GM18508 (cell line): ENCODE measurements around the gene ZNF513.
"Not testable (repeated sequence)": the region's sequence is repeated elsewhere in the genome, so short reads cannot be mapped to it uniquely, and the experiment has no call there.

Experiments
- ATAC-seq: cut with Tn5 transposase; IDR thresholded peaks from one replicate; pipeline ENCODE4 v1.9.1; 2021; ENCODE audit warnings: moderate number of reproducible peaks; ENCODE audit not compliant: insufficient read depth, unreplicated experiment

ZNF513 gene

GRCh38 chr2:27362678-27363420 lies 17.7 kb downstream of the ZNF513 start:
- no peak for ATAC-seq

GRCh38 chr2:27356382-27357181 lies 24.0 kb downstream of the ZNF513 start, which contains the start of gene GTF3C2:
GTF3C2 (minus strand) TSS chr2:27356764; CDS start chr2:27343554, 13,210 bp downstream.
- peak; percentile 55 for ATAC-seq

GRCh38 chr2:27356056-27356381 lies 24.5 kb downstream of the ZNF513 start:
- ATAC-seq, result peak; percentile 11

GRCh38 chr2:27354597-27354927 lies 26.0 kb downstream of the ZNF513 start:
- no peak for ATAC-seq

GRCh38 chr2:27353762-27354596 lies 26.6 kb downstream of the ZNF513 start:
- ATAC-seq, result no peak

GRCh38 chr2:27353386-27353761 lies 27.2 kb downstream of the ZNF513 start:
- ATAC-seq, result not testable (repeated sequence)

GRCh38 chr2:27351802-27352598 lies 28.5 kb downstream of the ZNF513 start:
- no peak for ATAC-seq

- ATAC-seq, result no peak
Measured at GRCh38 chr2:27350106-27350693, 30.3 kb downstream of the ZNF513 start.

- no peak for ATAC-seq
Measured at GRCh38 chr2:27347641-27348040, 32.9 kb downstream of the ZNF513 start.

- no peak for ATAC-seq
Measured at GRCh38 chr2:27336173-27336572, 44.4 kb downstream of the ZNF513 start.

- no peak for ATAC-seq
Measured at GRCh38 chr2:27335311-27335710, 45.2 kb downstream of the ZNF513 start.
